AG20443 (cell line): ENCODE measurements around the gene PI4KA.
"Not testable (repeated sequence)": the region's sequence is repeated elsewhere in the genome, so short reads cannot be mapped to it uniquely, and the experiment has no call there.

ENCODE experiments used
- DNase-seq: peaks from one replicate; pipeline ENCODE4 v3.0.0; 2012; ENCODE audit warnings: low spot score, mixed read lengths

Gene PI4KA

DNA sequence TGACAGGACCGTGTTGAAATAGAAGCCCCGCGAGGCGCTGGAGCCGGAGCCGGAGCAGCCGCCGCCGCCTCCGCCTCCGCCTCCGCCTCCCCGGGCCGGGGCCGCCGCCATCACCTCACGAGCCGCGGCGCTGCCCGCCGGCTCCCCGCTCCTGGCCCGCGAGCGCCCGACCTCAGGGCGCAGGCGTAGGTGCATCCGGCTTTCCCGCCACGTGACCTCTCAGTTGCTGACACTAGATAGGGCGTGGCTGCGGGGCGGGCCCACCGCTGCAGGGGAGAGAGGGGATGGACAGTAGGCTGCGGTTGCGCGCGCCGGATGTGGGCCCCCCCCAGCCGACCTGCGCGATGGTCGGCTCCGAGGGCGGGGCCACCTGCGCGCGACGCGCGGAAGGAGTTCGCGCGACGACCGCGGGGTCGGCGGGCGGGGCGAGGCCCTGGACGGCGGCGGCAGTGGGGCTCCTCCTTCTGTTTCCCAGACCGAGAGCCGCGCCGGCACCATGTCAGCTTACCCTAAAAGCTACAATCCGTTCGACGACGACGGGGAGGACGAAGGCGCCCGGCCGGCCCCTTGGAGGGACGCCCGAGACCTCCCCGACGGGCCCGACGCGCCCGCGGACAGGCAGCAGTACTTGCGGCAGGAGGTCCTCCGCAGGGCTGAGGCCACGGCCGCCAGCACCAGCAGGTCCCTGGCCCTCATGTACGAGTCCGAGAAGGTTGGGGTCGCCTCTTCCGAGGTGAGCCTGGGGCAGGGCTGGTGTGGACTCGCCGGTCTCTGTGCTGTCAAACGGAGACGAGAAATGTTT lies at the start of gene PI4KA, which contains the start of gene SNAP29:
Gene PI4KA, minus strand, starts transcription at position 197 of the 802 bp plus-strand sequence. Its CDS starts 86 bp downstream, at position 111.
Gene SNAP29, plus strand, starts transcription at position 393 of the 802 bp plus-strand sequence. Its CDS starts 104 bp downstream, at position 497.
- DNase-seq = peak; percentile 100

GRCh38 chr22:20906387-20906767 lies 47.8 kb upstream of the PI4KA start:
- no peak for DNase-seq

- DNase-seq = no peak
Measured at GRCh38 chr22:20905415-20906386, 47.1 kb upstream of the PI4KA start.

DNA sequence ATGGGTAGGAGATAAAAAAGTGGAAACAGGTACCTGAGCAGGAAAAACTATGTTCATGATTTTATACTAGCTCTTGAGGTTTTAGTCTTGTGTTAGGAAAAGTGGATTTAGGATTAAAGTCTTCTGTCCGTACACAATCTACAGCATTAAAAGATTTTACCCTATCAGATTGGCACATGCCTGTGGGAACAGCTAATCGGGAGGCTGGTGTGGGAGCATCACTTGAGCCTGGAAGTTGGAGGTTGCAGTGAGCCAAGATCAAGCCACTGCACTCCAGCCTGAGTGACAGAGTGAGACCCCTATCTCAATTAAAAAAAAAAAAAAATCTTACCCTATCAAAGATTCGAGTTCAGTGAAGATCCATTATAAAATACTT lies 46.4 kb upstream of the PI4KA start:
- no peak for DNase-seq

DNA sequence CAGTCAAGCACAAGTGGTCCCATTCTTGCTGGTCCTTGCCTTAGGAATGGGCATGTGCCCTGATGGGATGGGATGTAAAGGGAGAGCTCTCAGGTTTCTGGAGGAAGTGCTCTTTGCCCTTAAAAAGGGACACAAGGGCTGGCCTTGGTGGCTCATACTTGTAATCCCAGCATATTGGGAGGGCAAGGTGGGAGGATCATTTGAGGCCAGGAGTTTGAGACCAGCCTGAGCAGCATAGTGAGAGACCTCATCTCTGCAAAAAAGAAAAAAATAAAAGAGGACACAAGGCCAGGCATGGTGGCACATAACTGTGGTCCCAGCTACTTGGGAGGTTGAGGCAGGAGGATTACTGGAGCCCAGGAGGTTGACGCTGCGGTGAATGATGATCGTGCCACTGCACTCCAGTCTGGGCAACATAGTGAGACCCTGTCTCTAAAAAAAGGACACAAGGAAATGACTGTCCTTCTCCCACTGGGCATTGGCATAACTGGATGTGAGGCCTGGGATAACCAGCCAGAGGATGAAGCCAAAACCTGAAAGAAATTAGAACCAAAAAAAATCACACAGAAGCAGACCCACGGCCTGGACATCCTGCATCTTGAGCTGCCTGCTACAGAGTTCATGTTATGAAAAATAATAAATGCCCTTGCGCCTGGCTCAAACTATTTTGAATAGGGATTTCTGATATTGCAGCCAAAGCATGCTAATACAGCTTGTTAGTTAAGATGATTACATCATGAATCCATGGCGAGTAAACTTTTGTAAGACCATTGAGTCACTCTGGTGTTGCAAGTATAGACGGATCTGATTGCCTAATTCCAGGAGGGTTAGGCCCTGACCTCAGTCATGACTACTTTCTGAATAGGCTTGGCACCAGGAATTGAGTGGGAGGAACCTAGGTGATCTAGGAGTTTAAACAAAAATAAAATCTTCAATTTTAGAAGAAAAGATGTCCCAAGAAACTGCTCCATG lies 45.7 kb upstream of the PI4KA start:
- DNase-seq = peak; percentile 90

DNA sequence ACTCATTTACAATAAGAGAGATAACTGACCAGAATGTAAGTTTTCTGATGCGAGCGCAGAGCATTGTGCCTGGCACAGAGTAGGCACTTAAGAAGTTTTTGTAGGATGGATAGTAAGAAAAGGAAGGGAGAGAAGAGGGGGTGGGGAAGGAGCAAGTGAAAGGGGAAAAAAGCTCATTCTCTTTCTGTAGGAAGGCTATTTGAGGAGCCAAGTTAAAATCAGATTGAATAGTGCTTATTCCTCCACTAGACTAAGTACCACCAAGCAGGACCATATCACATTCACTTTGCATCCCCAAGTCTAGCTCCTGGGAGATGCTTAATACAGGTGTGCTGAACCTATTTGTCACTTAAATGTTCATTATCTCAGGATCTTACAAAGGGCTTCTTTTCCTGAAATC lies 44.5 kb upstream of the PI4KA start:
- DNase-seq = no peak

- DNase-seq = not testable (repeated sequence)
Measured at GRCh38 chr22:20901093-20902033, 42.8 kb upstream of the PI4KA start.

- no peak for DNase-seq
Measured at GRCh38 chr22:20899827-20900423, 41.3 kb upstream of the PI4KA start.

DNA sequence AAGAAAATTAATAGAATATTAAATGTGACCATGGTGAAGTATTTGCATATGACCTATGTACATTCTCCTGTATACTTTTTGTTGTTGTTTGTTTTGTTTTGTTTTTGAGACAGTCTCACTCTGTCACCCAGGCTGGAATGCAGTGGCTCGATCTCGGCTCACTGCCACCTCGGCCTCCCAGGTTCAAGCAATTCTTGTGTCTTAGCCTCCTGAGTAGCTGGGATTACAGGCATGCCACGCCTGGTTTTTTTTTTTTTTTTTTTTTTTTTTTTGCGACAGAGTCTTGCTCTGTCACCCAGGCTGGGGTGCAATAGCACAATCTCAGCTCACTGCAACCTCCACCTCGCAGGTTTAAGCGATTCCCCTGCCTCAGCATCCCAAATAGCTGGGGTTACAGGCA lies 39.1 kb upstream of the PI4KA start:
- not testable (repeated sequence) for DNase-seq

DNA sequence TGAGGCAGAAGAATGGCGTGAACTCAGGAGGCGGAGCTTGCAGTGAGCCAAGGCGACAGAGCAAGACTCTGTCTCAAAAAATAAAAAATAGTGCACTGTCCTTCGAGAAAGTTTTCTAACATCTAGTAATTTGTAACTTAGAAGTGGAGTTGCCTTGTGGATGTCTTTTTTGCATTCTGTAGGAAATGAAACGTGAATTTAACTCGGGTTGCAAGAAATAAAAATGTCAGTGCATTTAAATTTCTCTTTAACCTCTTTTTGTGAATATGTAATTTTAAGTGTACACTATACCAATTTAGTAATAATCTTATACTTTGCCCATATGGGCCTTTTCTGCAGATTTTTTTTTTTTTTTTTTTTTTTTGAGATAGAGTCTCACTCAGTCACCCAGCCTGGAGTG lies 32.4 kb upstream of the PI4KA start:
- DNase-seq = no peak

DNA sequence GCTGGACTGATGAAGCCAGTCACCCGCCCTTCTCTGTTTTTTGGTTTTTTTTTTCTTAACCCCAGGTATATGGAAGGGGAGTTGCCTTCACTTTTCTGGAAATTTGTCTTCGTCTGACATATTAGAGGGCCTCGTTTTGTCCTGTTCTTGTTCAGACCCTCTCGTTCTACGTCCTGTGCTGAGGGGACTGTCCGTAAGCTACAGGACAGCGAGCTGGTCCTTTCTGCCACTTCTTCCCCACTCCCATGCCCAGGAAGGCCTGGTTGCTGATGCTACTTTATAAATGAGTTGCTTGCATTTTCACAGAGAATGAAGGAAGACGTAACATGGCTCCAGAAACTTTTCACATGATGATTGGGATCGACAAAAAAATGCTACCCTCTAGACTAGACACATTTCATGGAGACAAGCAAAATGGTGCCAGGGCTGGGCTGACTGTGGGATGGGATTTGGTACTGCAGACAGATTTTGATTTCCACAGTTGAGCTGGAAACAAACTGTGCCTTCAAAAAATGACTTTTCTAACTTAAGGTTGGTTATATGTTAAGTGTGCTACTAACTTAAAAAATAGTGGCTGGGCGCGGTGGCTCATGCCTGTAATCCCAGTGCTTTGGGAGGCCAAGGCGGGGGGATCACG lies 31.4 kb upstream of the PI4KA start:
- DNase-seq = no peak

GRCh38 chr22:20889025-20889704 lies 30.6 kb upstream of the PI4KA start:
- no peak for DNase-seq

DNA sequence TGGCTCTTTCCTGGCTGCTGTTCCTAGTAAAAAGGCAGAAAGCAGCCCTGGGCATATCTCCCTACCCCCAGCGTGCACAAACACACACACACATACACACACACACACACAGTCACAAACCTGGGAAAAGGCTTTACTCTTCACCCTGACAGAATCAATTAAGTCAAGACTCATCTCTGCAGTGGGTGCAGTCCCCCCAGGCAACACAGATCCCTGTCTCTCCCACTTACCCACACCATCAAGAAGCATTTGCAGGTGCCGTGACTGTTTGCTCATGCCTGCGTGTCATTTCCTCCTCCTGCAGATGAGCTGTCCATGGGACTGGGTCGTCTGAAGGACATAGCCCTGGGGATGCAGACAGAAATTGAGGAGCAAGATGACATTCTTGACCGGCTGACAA lies 28.8 kb upstream of the PI4KA start:
- no peak for DNase-seq

DNA sequence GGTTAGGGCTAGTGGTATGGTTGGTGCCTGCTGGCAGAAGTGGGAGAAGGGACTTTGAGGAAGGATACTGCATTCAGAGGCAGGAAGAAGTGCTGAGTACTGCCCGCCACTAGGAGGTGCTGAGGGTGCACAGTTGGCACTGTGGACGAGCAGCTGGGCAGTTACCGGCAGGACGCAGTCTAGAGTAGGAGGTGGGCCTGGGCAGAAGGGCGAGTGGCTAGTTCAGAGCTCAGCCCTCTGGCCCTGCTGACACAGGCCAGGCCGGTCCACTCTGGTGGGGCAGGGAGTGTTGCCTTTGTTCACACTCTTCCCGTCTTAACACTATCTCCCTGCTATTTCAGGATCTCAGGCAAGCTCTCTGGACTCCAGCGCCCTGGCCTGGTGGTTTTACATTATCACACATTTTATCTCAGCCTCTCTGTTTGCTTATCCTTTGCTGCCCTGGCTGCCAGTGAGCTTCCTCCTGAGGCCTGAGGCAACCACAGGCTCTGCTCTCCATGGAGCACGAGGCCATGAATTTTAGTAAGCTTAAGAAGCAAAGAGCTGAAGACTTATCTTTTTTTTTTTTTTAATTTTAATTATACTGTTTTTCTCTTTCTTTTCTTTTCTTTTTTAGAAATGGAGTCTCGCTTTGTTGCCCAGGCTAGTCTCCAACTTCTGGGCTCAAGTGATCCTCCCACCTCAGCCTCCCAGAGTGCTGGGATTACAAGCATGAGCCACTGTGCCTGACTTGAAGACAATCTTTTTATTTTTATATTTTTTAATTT lies 27.1 kb upstream of the PI4KA start:
- DNase-seq = peak; percentile 93

GRCh38 chr22:20885017-20885556 lies 26.5 kb upstream of the PI4KA start:
- DNase-seq = no peak

- DNase-seq = no peak
Measured at GRCh38 chr22:20884454-20884853, 25.8 kb upstream of the PI4KA start.

- no peak for DNase-seq
Measured at GRCh38 chr22:20882855-20883254, 24.2 kb upstream of the PI4KA start.
